Upper lobe of left lung (tissue), 4 donors: ENCODE data around the gene GAA.

ENCODE experiments used
- POLR2A ChIP-seq, 4 donors: fragments of 450-650 bp; IDR thresholded peaks; one replicate each; pipeline ENCODE4 v1.5.1; 2016 to 2017; ENCODE audit warnings: antibody characterized with exemption in 4 of 4, mild to moderate bottlenecking in 2 of 4
- TF ChIP-seq, protein P1 (sequence below), 6 experiments: fragments of 450-650 bp in 4 of 6; fragments of 200-600 bp in 2 of 6; sonication (generic) in 2 of 6; IDR thresholded peaks; one replicate each; pipeline ENCODE4 v1.5.1; 2016 to 2019; ENCODE audit warnings: antibody characterized with exemption in 6 of 6

GRCh38 chr17:80108036-80108971 lies 6.9 kb downstream of the GAA start:
- TF ChIP-seq, protein P1, sequence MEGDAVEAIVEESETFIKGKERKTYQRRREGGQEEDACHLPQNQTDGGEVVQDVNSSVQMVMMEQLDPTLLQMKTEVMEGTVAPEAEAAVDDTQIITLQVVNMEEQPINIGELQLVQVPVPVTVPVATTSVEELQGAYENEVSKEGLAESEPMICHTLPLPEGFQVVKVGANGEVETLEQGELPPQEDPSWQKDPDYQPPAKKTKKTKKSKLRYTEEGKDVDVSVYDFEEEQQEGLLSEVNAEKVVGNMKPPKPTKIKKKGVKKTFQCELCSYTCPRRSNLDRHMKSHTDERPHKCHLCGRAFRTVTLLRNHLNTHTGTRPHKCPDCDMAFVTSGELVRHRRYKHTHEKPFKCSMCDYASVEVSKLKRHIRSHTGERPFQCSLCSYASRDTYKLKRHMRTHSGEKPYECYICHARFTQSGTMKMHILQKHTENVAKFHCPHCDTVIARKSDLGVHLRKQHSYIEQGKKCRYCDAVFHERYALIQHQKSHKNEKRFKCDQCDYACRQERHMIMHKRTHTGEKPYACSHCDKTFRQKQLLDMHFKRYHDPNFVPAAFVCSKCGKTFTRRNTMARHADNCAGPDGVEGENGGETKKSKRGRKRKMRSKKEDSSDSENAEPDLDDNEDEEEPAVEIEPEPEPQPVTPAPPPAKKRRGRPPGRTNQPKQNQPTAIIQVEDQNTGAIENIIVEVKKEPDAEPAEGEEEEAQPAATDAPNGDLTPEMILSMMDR (IDR thresholded peaks at IDR 0.05): no peak
- TF ChIP-seq POLR2A (IDR thresholded peaks at IDR 0.05): no peak
